Bronchial epithelial cell (primary cell): ENCODE measurements around the gene TSC22D4. TPM values are rescaled to one million over a fixed set of nuclear protein-coding genes. Genes with fewer than 3 reads are reported as not detected.

Source experiments
- DNase-seq: peaks from one replicate; pipeline ENCODE4 v3.0.0-alpha.2; 2010; ENCODE audit warnings: low read depth
- FAIRE-seq: peaks from 2 replicates; lab custom pipeline; 2011; peaks lifted over from hg19 to GRCh38; lab: Jason Lieb, UNC
- H3K27me3 ChIP-seq: 2 replicates; pipeline ENCODE4 v1.5.1; 2011; ENCODE audit warnings: low read length; ENCODE audit not compliant: control insufficient read depth, insufficient read depth
- H3K36me3 ChIP-seq: 2 replicates; pipeline ENCODE4 v1.5.1; 2011; ENCODE audit warnings: low read length; ENCODE audit not compliant: control insufficient read depth, insufficient read depth
- H3K4me3 ChIP-seq: 2 replicates; pipeline ENCODE4 v1.5.1; 2011; ENCODE audit warnings: mild to moderate bottlenecking, low read depth, low read length, control low read depth
- total RNA-seq: library from RNA; depleted of rRNA; stranded (reverse); fragments of >200 nt; gene quantifications from 2 replicates; pipeline ENCODE4 v1.2.1, GENCODE V29; 2014
- TF ChIP-seq, protein P1 (sequence below): IDR thresholded peaks from 2 replicates; pipeline ENCODE4 v1.5.1; 2011; ENCODE audit warnings: mild to moderate bottlenecking, moderate library complexity, low read length, control low read depth, inconsistent platforms; ENCODE audit not compliant: insufficient read depth, severe bottlenecking

TSC22D4 gene
- total RNA-seq, 1 donor from 2014 or later, result 7.6 TPM

DNA sequence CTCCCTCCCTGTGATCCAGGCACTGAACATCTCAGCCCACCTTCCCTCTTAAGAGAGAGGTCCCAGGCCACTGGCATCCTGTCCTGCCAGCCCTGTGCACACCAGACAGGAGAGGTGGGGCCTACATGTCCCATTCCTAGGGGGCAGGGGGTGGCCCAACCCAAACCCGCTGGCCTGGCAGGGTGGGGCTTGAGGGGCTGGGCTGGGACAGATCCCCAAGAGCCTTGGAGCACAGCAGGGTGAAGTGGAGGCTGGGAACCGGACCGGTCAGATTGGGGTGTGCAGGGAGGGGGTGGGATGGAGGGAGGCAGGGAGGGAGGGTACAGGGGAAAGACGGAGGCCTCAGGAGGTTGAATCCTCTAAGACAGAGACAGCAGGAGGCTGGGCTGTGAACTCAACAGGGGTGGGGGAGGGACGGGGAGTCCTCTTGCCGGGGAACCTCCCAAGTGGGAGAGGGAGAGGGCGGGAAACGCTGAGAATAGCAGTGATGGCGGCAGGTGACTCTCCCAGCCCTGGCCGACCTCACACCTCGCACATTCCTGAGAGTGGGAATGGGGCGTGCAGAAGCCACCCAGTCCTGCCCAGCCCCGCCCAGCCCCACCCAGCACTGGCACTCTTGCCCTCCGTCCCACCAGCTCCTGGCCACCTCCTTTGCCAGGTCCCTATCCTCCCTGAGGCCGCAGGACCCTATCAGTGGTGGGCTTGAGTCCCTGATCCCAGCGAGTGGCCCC is 6.7 kb downstream of the TSC22D4 start:
- H3K36me3 ChIP-seq, result peaks cover 8% of the 10 kb centered on the region
- FAIRE-seq (no peak), DNase-seq (no peak)
- no peak overlapping the region for H3K4me3 ChIP-seq
- H3K27me3 ChIP-seq, result no peaks in the 10 kb centered on the region
- TF ChIP-seq, protein P1, sequence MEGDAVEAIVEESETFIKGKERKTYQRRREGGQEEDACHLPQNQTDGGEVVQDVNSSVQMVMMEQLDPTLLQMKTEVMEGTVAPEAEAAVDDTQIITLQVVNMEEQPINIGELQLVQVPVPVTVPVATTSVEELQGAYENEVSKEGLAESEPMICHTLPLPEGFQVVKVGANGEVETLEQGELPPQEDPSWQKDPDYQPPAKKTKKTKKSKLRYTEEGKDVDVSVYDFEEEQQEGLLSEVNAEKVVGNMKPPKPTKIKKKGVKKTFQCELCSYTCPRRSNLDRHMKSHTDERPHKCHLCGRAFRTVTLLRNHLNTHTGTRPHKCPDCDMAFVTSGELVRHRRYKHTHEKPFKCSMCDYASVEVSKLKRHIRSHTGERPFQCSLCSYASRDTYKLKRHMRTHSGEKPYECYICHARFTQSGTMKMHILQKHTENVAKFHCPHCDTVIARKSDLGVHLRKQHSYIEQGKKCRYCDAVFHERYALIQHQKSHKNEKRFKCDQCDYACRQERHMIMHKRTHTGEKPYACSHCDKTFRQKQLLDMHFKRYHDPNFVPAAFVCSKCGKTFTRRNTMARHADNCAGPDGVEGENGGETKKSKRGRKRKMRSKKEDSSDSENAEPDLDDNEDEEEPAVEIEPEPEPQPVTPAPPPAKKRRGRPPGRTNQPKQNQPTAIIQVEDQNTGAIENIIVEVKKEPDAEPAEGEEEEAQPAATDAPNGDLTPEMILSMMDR, result no peak

DNA sequence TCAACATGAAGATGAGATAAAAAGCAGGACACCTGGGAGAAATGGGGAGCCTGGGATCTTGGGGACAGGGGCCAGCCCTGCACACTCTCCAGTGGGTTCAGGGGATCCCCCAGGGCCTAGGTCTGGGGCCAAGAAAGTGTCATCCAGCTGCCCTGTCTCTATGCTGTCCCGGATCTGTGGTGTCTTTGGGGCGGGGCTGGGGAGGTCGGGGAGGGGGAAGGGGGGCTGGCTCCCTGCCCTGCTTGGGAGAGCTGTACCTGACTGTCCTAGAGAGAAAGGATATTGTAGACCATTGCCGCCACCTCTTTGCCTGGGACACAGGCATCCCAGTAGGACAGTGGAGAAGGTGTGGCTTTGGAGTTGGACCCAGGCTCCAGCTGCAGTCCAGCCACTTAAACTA is 8.0 kb downstream of the TSC22D4 start:
- no peak for FAIRE-seq
- H3K27me3 ChIP-seq, result no peaks in the 10 kb centered on the region
- TF ChIP-seq, protein P1, result no peak
- no peak overlapping the region for H3K4me3 ChIP-seq
- peaks cover 8% of the 10 kb centered on the region for H3K36me3 ChIP-seq
- DNase-seq, result no peak

DNA sequence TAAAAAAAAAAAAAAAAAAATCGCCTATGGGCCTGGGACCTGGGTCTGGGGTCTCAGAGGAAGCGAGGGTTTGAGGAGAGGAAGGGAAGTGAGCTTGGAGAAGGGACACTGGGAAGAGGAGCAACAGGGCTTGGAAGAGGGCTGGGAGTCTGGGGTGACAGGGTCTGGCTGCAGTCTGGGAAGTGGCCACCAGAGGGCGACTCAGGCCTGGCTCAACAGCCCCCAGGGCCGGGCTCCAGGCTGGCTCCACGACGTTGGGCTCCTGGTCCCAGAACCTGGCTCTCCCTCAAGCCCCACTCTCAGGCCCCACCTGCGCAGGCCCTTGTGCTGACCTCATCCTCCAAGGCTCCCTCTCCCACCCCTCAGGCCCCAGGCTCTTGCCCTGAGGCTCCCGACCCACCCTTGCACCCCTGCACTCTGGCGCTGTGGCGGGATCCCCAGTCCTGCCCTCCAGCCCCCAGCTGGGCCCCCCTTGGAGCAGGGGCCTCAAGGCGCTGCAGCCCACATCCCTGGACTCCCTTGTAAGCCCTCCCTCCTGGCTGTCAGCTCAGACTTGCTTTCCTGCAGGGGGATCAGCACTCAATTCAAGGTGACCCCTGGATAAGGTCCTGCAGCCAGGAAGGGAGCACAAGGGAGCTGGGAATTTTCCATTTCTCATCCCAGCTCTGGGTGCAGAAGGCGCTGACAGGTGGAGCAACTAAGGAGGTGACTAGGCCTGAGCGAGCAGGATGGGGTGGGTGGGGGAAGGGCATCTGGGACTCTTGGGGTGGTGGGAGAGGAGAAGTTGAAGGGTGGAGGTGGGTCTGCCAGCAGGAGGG is 9.6 kb downstream of the TSC22D4 start:
- FAIRE-seq, result no peak
- TF ChIP-seq, protein P1, result peak; percentile 100
- no peak overlapping the region for H3K4me3 ChIP-seq
- DNase-seq, result peak; percentile 42
- H3K36me3 ChIP-seq, result peaks cover 6% of the 10 kb centered on the region
- H3K27me3 ChIP-seq, result no peaks in the 10 kb centered on the region

DNA sequence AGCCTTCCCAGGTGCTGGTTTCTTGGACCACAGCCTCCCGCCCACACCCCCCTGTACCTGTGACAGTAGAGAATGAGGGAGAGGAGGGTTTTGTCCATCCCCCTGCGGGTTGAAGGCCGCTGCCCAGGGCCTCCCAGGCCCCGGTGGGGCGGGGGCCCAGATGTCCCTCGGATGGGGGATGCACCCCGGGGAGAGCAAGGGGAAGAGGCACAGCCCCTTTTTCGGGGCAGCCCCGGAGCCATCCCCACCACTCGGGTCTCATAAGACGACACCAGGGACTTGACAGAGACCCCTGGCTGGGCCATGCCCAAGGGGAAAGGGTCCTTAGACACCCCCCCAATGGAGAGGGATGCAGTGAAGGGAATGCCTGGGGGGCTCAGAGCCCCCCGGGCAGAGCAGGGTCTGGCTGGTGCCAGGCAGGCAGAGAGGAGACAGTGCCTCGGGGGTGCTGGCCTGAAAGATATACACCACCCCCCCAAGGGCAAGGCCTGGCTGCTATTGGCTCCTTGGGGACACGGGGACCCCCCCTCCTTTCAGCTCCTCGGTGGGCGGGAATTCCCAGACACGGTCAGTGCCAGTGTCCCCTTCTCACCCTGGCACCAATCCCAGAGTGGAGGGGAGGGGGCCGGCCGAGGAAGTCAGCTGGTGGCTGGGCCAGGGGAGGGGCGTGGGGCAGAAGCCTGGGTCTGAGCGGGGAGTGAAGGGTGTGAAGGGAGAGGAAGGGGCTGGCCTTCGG is 11.2 kb downstream of the TSC22D4 start:
- TF ChIP-seq, protein P1, result no peak
- Histone ChIP-seq H3K36me3 (peaks cover 6% of the 10 kb centered on the region), H3K27me3 (no peaks in the 10 kb centered on the region), H3K4me3 (no peak overlapping the region)
- DNase-seq (no peak), FAIRE-seq (no peak)

DNA sequence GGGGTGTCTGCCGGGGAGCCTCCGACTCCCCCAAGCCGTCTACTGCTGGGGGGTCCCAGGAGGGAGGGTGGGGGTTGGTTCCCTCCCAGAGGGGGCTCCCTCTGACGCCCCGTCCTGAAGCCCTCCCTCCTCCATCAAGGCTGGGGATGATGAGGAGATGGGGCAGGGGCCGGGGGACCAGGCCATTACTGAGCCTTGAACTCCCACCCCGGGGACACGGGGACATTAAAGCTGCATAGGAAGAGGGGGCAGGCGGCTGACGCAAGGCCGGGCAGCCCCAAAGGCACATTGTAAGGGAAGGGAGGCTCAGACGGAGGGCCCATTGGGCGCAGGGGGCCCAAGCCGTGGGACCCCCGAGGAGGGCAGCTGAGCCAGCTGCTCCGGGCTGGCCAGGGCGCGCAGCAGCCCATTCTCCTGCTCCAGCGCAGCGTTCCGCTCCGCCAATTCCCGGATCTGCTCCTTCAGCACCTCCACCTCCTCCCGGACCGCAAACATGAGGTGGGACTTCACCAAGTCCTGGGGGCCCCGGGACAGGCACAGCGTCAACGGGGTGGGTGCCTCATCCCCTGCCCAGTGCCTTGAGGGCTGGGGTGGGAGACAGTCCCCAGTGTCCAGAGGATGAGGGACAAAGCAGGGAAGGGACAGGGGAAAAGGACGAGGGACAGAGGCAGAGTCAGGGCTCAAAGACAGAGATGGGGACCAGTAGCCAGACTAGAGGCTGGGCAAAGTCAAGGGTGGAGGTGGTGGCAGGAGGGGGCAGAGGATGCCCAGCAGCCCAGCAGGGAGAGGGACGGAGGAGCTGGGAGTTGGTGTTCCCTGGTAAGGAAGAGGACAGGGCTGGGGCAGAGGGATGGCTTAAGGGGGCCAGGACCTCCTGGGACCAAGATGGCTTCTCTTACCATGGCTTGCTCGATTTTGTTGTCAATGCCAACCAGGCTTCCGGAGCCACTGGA is 12.1 kb downstream of the TSC22D4 start:
- no peak for FAIRE-seq
- TF ChIP-seq, protein P1, result no peak
- no peak overlapping the region for H3K4me3 ChIP-seq

More for the DNA sequence above, 12.1 kb downstream of the TSC22D4 start:
- no peaks in the 10 kb centered on the region for H3K27me3 ChIP-seq
- H3K36me3 ChIP-seq, result peaks cover 6% of the 10 kb centered on the region
- no peak for DNase-seq
